ENCODE measurements around the gene DHX35.

The DHX35 gene

GRCh38 chr20:38999965-39000910 lies 38.1 kb downstream of the DHX35 start:
- DNase-seq (ENCODE audit: low spot score): no peak
- no peak for TF ChIP-seq CTCF (IDR thresholded peaks at IDR 0.05; ENCODE audit: borderline replicate concordance, control extremely low read depth, extremely low read depth, insufficient read depth, missing control alignments)
- in situ Hi-C loops (cut with MboI; ENCODE audit: low sequenced_read_pairs, unreplicated experiment): no loop called here

- DNase-seq (ENCODE audit: low spot score): no peak
- no peak for TF ChIP-seq CTCF (IDR thresholded peaks at IDR 0.05; ENCODE audit: borderline replicate concordance, control extremely low read depth, extremely low read depth, insufficient read depth, missing control alignments)
- in situ Hi-C loops (cut with MboI; ENCODE audit: low sequenced_read_pairs, unreplicated experiment): no loop called here
These were observed 42.4 kb downstream of the DHX35 start for GRCh38 chr20:39004508-39004907.

- DNase-seq (ENCODE audit: low spot score): no peak
- in situ Hi-C loops (cut with MboI; ENCODE audit: low sequenced_read_pairs, unreplicated experiment): no loop called here
- no peak for TF ChIP-seq CTCF (IDR thresholded peaks at IDR 0.05; ENCODE audit: borderline replicate concordance, control extremely low read depth, extremely low read depth, insufficient read depth, missing control alignments)
These were observed 47.2 kb downstream of the DHX35 start for GRCh38 chr20:39009348-39009747.

- in situ Hi-C loops (cut with MboI; ENCODE audit: low sequenced_read_pairs, unreplicated experiment): no loop called here
- TF ChIP-seq CTCF (IDR thresholded peaks at IDR 0.05; ENCODE audit: borderline replicate concordance, control extremely low read depth, extremely low read depth, insufficient read depth, missing control alignments): no peak
These were observed 48.4 kb downstream of the DHX35 start for GRCh38 chr20:39010496-39010895.

GRCh38 chr20:39013662-39014109 lies 51.5 kb downstream of the DHX35 start:
- in situ Hi-C loops (cut with MboI; ENCODE audit: low sequenced_read_pairs, unreplicated experiment): no loop called here
- DNase-seq (ENCODE audit: low spot score): no peak
- TF ChIP-seq CTCF (IDR thresholded peaks at IDR 0.05; ENCODE audit: borderline replicate concordance, control extremely low read depth, extremely low read depth, insufficient read depth, missing control alignments): no peak

More at GRCh38 chr20:39010496-39010895, 48.4 kb downstream of the DHX35 start:
- no peak for DNase-seq (ENCODE audit: low spot score)

- in situ Hi-C loops (cut with MboI; ENCODE audit: low sequenced_read_pairs, unreplicated experiment): no loop called here
- no peak for TF ChIP-seq CTCF (IDR thresholded peaks at IDR 0.05; ENCODE audit: borderline replicate concordance, control extremely low read depth, extremely low read depth, insufficient read depth, missing control alignments)
- no peak for DNase-seq (ENCODE audit: low spot score)
These were observed 53.9 kb downstream of the DHX35 start for GRCh38 chr20:39016041-39016440.

Measured in GM13976 (cell line).